Embryonic facial prominence (tissue), 1 donor: Measurements from ENCODE around the gene BCHE.

Experiments used
- DNase-seq: peaks from one replicate; pipeline ENCODE4 v3.0.0-alpha.2; 2016; ENCODE audit errors: extremely low spot score

Gene BCHE

DNA sequence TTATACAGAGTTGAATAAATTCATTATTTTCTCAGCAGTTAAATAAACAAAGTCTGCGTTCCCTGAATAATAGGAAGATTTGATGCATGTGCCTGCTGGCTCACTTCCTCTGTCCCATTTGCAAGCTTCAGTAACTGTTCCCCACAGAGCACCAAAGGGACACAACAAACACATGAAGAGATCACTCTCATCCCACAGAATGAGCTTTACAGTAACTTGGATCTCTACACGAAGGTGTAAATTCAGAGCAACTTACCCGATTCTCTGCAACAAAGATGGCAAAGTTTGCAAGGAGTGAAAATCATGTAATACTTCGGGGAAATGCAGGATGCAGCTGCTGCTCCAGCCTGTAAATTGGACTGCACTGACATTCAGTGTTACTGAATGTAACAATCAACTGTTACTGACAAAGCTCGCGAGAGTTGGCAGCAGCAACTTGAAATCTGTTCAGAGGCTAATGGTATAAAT is at the start of gene BCHE:
Gene BCHE (minus strand): TSS at position 366 of the 468 bp plus-strand sequence. CDS start 6,390 bp downstream, outside the sequence.
- peak; percentile 44 for DNase-seq

GRCh38 chr3:165885558-165886270 is 48.5 kb upstream of the BCHE start:
- DNase-seq, result no peak

GRCh38 chr3:165884518-165884917 is 47.3 kb upstream of the BCHE start:
- DNase-seq, result no peak

- no peak for DNase-seq
These were observed 46.7 kb upstream of the BCHE start for GRCh38 chr3:165883863-165884478.

DNA sequence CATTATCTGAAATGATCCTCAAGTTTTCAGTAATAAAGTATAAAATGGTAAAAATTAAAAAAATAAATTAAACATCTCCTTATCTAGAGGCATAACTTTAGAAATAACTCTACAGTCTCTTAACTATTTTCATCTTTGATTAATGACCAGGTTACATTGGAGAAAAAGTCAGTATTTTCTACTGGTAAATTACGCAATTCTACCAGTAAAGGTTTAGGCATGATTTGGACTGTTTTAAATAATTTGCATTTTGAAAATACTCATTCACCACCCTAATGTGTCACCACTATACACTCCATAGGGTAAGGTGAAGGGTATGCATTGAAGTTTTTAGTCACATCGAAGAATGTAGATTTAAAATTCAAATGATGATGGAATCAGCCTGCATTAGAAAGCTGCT is 45.9 kb upstream of the BCHE start:
- DNase-seq, result no peak

DNA sequence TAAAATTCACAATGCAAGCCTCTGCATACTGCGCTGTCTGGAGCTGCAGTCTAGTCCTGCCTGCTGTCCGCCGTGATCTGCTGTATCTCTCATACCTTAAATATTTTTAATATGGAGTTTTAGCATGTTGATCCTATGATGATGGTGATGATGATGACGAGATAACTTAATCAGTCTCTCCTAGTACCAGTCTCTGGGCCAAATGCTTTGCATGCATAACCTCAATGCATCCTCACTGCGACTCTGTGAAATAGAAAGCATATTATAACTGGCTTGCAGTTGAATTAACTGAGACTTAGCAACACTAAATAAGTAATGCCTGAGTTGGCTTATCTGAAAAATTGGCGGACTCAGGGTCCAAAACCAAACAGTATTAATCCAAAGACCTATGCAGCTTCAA is 38.4 kb upstream of the BCHE start:
- DNase-seq, result no peak

DNA sequence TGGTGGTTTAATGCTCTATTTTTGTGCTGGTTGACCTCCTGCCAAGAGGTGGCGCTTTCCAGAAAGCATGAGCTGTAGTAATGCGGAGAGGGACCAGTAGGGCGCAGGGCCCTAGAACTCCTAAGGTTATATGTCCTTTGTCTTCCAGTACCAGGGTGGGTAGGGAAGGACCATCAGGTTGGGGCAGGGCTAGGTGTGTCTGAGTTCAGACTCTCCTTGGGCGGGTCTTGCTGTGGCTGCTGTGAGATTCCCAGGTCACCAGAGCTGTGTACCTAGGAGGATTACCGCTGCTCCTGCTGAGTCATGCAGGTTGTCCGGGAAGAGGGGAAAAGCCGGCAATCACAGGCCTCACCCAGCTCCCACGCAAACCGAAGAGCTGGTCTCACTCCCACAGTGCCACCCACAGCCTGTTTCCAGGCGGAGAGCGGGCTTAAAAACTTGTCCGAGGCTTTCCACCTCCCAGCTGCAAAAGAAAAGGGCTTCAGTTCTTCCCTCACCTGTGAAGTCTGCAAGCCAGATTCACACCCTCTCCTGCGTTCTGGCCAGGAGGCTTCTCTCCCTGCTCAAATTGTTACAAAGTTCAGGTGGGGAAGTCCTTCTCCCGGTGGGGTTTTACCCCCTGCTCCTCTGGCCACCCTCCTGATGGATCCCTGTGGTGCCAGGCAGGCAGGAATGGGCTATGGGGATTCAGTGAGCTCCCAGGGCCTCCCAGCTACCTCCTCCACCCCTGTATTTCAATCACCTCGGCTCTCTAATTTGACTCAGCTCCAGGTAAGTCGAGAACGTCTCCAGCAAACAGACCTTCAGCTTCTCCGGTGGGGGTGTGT is 37.7 kb upstream of the BCHE start:
- no peak for DNase-seq

DNA sequence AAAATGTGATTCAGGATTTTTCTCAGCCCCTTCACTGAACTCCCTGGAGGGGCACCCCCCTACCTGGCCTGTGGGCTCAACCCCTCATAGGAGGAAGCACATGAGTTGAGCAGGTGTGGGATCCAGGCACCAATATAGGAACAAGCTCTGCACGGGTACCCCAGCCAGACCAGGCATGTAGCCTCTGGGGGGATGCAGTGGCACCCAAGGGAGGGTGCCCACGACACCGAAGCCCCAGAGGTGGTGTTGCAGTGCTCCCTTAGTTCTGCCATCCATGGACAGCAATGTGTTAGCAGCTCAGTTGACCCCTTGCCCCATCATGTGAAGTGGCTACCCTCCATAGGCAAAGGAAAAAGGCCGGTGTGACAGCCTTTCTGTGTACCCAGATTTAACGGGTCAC is 30.9 kb upstream of the BCHE start:
- no peak for DNase-seq

DNA sequence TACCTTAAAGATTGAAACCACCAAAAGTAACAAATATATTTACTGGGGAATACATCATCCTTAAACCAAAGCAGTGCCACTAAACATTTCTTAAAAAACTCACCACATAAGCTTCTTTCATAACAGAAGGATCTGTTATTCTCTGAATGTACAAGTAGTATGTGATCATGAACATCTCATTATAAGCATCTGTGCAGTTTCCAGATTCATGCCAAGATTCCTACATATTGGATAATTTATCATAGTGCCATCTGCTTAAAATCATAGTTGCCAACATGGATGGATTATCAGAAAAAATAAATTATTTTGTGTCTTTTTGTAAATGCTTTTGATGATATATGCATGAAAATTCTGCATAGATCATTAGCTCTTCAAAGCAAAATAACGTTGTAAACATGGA is 21.8 kb upstream of the BCHE start:
- DNase-seq, result no peak

- no peak for DNase-seq
These were observed 18.4 kb upstream of the BCHE start for GRCh38 chr3:165855581-165855980.

DNA sequence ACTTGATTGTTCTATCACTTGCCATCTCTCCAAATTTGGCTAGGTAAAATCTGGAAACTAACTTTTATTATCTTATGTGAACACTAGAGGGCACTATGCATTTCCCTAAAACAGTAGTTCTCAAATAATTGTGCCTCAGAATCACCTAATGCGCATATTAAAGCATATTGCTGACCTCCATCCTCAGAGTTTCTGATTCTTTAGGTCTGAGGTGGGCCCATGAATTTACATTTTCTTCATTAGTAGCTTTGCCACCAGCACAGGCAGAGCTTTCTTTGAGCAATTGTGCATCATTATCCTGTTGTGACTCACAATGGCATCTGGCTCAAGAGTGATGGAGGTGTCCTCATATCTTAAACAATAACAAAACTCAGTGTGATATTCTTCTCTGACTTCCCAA is 17.5 kb upstream of the BCHE start:
- DNase-seq, result no peak

GRCh38 chr3:165852711-165853110 is 15.5 kb upstream of the BCHE start:
- DNase-seq, result no peak

GRCh38 chr3:165852191-165852590 is 15.0 kb upstream of the BCHE start:
- no peak for DNase-seq

- no peak for DNase-seq
These were observed 8.8 kb upstream of the BCHE start for GRCh38 chr3:165846056-165846455.

- DNase-seq, result no peak
These were observed 2.3 kb upstream of the BCHE start for GRCh38 chr3:165839296-165840076.

- no peak for DNase-seq
These were observed 578 bp upstream of the BCHE start for GRCh38 chr3:165837801-165838200.

GRCh38 chr3:165835431-165835830 is 1.8 kb downstream of the BCHE start:
- DNase-seq, result no peak

DNA sequence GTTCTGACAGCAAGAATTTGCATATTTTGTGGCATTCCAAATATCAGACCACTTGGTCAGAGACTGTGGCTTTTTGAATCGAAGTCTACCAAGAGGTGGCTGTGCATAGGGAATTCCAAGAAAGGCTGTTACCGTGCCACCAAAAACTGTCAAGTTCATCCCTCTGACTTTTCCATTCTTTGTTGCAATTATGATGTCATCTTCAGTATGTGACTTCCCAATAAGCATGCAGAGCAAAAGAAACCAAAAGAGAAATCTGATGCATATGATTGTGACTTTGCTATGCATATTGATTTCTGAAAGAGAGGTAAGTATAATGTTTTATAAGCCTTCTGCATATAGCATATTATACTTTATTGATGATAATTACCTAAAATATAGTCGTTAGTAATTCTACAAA is 6.5 kb downstream of the BCHE start:
- DNase-seq, result no peak

- DNase-seq, result no peak
These were observed 9.3 kb downstream of the BCHE start for GRCh38 chr3:165827883-165828282.

GRCh38 chr3:165827233-165827632 is 10.0 kb downstream of the BCHE start:
- no peak for DNase-seq

- no peak for DNase-seq
These were observed 16.5 kb downstream of the BCHE start for GRCh38 chr3:165820671-165821123.
